ENCODE results near the gene PMM2.

PMM2 gene

DNA sequence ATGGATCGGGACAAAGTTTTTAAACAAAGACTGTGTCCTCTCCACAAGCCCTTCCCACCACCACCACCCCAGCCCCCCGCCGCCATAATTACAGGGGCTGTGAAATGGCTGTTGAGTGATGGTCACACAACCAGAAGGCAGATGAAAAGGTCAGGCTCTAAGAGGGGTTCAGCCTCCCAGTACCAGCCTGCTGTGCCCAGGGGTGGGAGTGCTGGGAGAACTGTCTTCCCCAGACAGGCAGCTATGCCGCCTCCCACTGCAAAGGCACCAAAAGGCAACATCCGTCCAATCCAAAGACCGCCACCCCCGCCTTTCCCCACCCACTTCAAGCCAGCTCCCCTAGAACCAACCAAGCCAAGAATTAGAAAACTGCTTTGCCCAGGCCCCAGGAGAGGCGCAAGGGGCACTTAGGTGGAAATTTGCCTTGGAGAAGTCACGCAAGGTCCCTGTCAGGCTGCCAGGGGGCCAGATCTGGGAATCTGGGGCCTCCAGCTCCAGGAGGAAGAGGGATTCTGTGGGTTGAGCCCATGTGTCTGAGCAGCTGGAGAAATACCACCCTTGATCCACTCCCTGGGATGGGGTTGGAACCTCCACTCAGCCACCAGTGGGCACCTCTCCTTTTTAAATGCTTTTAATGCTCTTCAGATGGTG, 56.8 kb downstream of the PMM2 start:
- POLR2A ChIA-PET = interaction anchor here (1.4 kb wide), 1 partner anchor 10 kb away, joined by 3 read pairs; no protein-coding TSS in a partner anchor
- CTCF ChIA-PET = no interaction called here
- no peak for DNase-seq (ENCODE audit: extremely low spot score)
- no peak for TF ChIP-seq FOXM1 (IDR thresholded peaks at IDR 0.05; ENCODE audit: borderline replicate concordance)
- no peak for TF ChIP-seq ARNT (IDR thresholded peaks at IDR 0.05)
- no peak for TF ChIP-seq SP1 (IDR thresholded peaks at IDR 0.05)
- TF ChIP-seq NFRKB (IDR thresholded peaks at IDR 0.05) = no peak
- no peak for TF ChIP-seq SUZ12 (IDR thresholded peaks at IDR 0.05)
- TF ChIP-seq ZNF384 (IDR thresholded peaks at IDR 0.05) = no peak

GRCh38 chr16:8855051-8855786, 57.6 kb downstream of the PMM2 start:
- ChIA-PET POLR2A (interaction anchor here (1.4 kb wide), 1 partner anchor 13 kb away, joined by 4 read pairs; the partner anchor contains the start of gene CARHSP1), CTCF (no interaction called here)
- DNase-seq (ENCODE audit: extremely low spot score) = no peak
- TF ChIP-seq HDGF (IDR thresholded peaks at IDR 0.05; ENCODE audit: borderline replicate concordance) = no peak
- TF ChIP-seq TARDBP (IDR thresholded peaks at IDR 0.05) = no peak
- TF ChIP-seq CTBP1 (IDR thresholded peaks at IDR 0.05; ENCODE audit: borderline replicate concordance) = no peak
- TF ChIP-seq FOXM1 (IDR thresholded peaks at IDR 0.05; ENCODE audit: borderline replicate concordance) = no peak
- no peak for TF ChIP-seq ELF4 (IDR thresholded peaks at IDR 0.05)
- TF ChIP-seq L3MBTL2 (conservative IDR thresholded peaks at IDR 0.05) = no peak
- no peak for TF ChIP-seq ZNF384 (IDR thresholded peaks at IDR 0.05)
- no peak for TF ChIP-seq LEF1 (IDR thresholded peaks at IDR 0.05; ENCODE audit: borderline replicate concordance)
- TF ChIP-seq FOXA1 (IDR thresholded peaks at IDR 0.05) = no peak

GRCh38 chr16:8855972-8856371, 58.3 kb downstream of the PMM2 start:
- DNase-seq (ENCODE audit: extremely low spot score) = no peak
- CTCF ChIA-PET = no interaction called here
- POLR2A ChIA-PET = interaction anchor here (1.4 kb wide), 1 partner anchor 13 kb away, joined by 4 read pairs; the partner anchor contains the start of gene CARHSP1
- TF ChIP-seq FOXK2 (IDR thresholded peaks at IDR 0.05) (no peak), HDGF (IDR thresholded peaks at IDR 0.05; ENCODE audit: borderline replicate concordance) (no peak), L3MBTL2 (conservative IDR thresholded peaks at IDR 0.05) (no peak), FOXM1 (IDR thresholded peaks at IDR 0.05; ENCODE audit: borderline replicate concordance) (no peak), ZNF384 (IDR thresholded peaks at IDR 0.05) (no peak), FOXA1 (IDR thresholded peaks at IDR 0.05) (no peak), NFRKB (IDR thresholded peaks at IDR 0.05) (no peak), TARDBP (IDR thresholded peaks at IDR 0.05) (no peak), SUZ12 (IDR thresholded peaks at IDR 0.05) (no peak), CTBP1 (IDR thresholded peaks at IDR 0.05; ENCODE audit: borderline replicate concordance) (no peak), BHLHE40 (IDR thresholded peaks at IDR 0.05; ENCODE audit: borderline replicate concordance) (no peak), ARNT (IDR thresholded peaks at IDR 0.05) (no peak), PKNOX1 (IDR thresholded peaks at IDR 0.05) (no peak), ELF4 (IDR thresholded peaks at IDR 0.05) (no peak), LEF1 (IDR thresholded peaks at IDR 0.05; ENCODE audit: borderline replicate concordance) (no peak), SP1 (IDR thresholded peaks at IDR 0.05) (no peak)

- ChIA-PET POLR2A (no interaction called here), CTCF (no interaction called here)
- no peak for DNase-seq (ENCODE audit: extremely low spot score)
Observed at GRCh38 chr16:8858994-8859912, 61.6 kb downstream of the PMM2 start.

More at GRCh38 chr16:8858994-8859912, 61.6 kb downstream of the PMM2 start:
- TF ChIP-seq SUZ12 (IDR thresholded peaks at IDR 0.05) (no peak), NFRKB (IDR thresholded peaks at IDR 0.05) (no peak), HDGF (IDR thresholded peaks at IDR 0.05; ENCODE audit: borderline replicate concordance) (no peak), CTBP1 (IDR thresholded peaks at IDR 0.05; ENCODE audit: borderline replicate concordance) (no peak), L3MBTL2 (conservative IDR thresholded peaks at IDR 0.05) (no peak), FOXM1 (IDR thresholded peaks at IDR 0.05; ENCODE audit: borderline replicate concordance) (no peak), SP1 (IDR thresholded peaks at IDR 0.05) (no peak), FOXK2 (IDR thresholded peaks at IDR 0.05) (no peak), ELF4 (IDR thresholded peaks at IDR 0.05) (no peak), LEF1 (IDR thresholded peaks at IDR 0.05; ENCODE audit: borderline replicate concordance) (no peak), PKNOX1 (IDR thresholded peaks at IDR 0.05) (no peak), TARDBP (IDR thresholded peaks at IDR 0.05) (no peak), BHLHE40 (IDR thresholded peaks at IDR 0.05; ENCODE audit: borderline replicate concordance) (no peak), FOXA1 (IDR thresholded peaks at IDR 0.05) (no peak), ARNT (IDR thresholded peaks at IDR 0.05) (no peak), ZNF384 (IDR thresholded peaks at IDR 0.05) (no peak)
